CD4-positive, CD25-positive, alpha-beta regulatory T cell (primary cell): ENCODE measurements around the gene MDFIC2. TPM values are rescaled to one million over a fixed set of nuclear protein-coding genes. Genes with fewer than 3 reads are reported as not detected.
"Not testable (repeated sequence)": the region's sequence is repeated elsewhere in the genome, so short reads cannot be mapped to it uniquely, and the experiment has no call there.

Source experiments
- ATAC-seq, 2 donors: fragments of 150-1000 bp; cut with Tn5 transposase; one replicate each; pipeline ENCODE4 v1.10.0; 2021; ENCODE audit warnings: low read depth in 2 of 2, moderate number of reproducible peaks in 2 of 2, moderate library complexity in 1 of 2
- DNase-seq, 3 donors: peaks; one replicate each; pipeline versions ENCODE4 v3.0.0 to v3.0.0-alpha.2; 2012 to 2022; ENCODE audit warnings: mixed read lengths in 1 of 3
- H3K27ac ChIP-seq: one replicate; pipeline ENCODE4 v1.7.0; 2013; ENCODE audit warnings: mild to moderate bottlenecking, low read length; ENCODE audit not compliant: insufficient read depth, poor library complexity, severe bottlenecking
- H3K27me3 ChIP-seq: one replicate; pipeline ENCODE4 v1.7.0; 2013; ENCODE audit warnings: low read length; ENCODE audit not compliant: control insufficient read depth, insufficient read depth
- H3K36me3 ChIP-seq: one replicate; pipeline ENCODE4 v1.7.0; 2013; ENCODE audit warnings: mild to moderate bottlenecking, low read length, moderate library complexity; ENCODE audit not compliant: control insufficient read depth, insufficient read depth
- H3K4me1 ChIP-seq: 2 replicates; pipeline ENCODE4 v1.7.0; 2013; ENCODE audit warnings: mild to moderate bottlenecking, low read length; ENCODE audit not compliant: insufficient read depth, control insufficient read depth, poor library complexity, severe bottlenecking
- H3K4me3 ChIP-seq: one replicate; pipeline ENCODE4 v1.7.0; 2013; ENCODE audit warnings: low read depth, mild to moderate bottlenecking, low read length, moderate library complexity
- H3K9me3 ChIP-seq, 2 experiments: 1 replicate in 1 of 2; 2 replicates in 1 of 2; pipeline ENCODE4 v1.7.0; 2013; ENCODE audit warnings: low read length in 2 of 2, mild to moderate bottlenecking in 1 of 2, moderate library complexity in 1 of 2; ENCODE audit not compliant: control insufficient read depth in 2 of 2
- H3K27ac Mint-ChIP-seq, 3 donors: one replicate each; pipeline ENCODE4 v1.8.0; 2020 to 2022; ENCODE audit warnings: mild to moderate bottlenecking in 3 of 3, mixed read lengths in 3 of 3, moderate library complexity in 2 of 3
- H3K27me3 Mint-ChIP-seq: one replicate; pipeline ENCODE4 v1.8.0; 2022; ENCODE audit warnings: mild to moderate bottlenecking, mixed read lengths
- H3K36me3 Mint-ChIP-seq: one replicate; pipeline ENCODE4 v1.8.0; 2020; ENCODE audit warnings: mixed read lengths
- H3K4me1 Mint-ChIP-seq, 4 donors: one replicate each; pipeline ENCODE4 v1.8.0; 2020 to 2022; ENCODE audit warnings: mixed read lengths in 4 of 4, mild to moderate bottlenecking in 1 of 4
- H3K4me3 Mint-ChIP-seq, 4 donors: one replicate each; pipeline ENCODE4 v1.8.0; 2020 to 2022; ENCODE audit warnings: mild to moderate bottlenecking in 4 of 4, mixed read lengths in 4 of 4, moderate library complexity in 3 of 4
- H3K9me3 Mint-ChIP-seq, 7 donors: one replicate each; pipeline ENCODE4 v1.8.0; 2020 to 2022; ENCODE audit warnings: mixed read lengths in 7 of 7, mild to moderate bottlenecking in 3 of 7, moderate library complexity in 2 of 7
- polyA plus RNA-seq, 4 donors: library from polyadenylated mRNA; unstranded; fragments of 300-500 nt; fragmentation: Illumina TruSeq; gene quantifications; one replicate each; pipeline ENCODE4 v1.2.3, GENCODE V29; 2021
- total RNA-seq: library from RNA; stranded (reverse); gene quantifications from one replicate; pipeline ENCODE4 v1.2.3, GENCODE V29; 2022

Gene MDFIC2
- total and polyA plus RNA-seq, 5 donors from 2014 or later: not detected

DNA sequence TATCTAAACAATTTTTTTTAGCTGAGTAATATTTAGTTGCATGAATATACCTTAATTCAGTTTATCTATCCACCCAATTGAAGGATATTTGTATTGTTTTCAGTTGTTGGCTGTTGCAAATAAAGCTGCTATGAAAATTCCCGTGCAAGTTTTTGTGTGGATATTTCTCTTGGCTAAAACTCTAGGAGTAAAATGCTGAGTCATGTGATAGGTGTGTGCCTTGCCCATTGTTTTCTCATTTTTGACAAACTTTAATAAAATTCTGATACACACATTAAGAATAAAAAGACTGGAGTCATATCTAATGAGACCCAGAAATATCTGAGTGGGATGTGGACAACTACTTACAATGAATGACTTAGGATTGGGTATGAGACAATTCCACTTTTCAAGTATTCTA is 78.6 kb downstream of the MDFIC2 start:
- DNase-seq (no peak), ATAC-seq (no peak)
- H3K9me3 ChIP-seq: no peaks in the 10 kb centered on the region
- Mint-ChIP-seq H3K4me1 (no peaks in the 10 kb centered on the region), H3K27me3 (no peaks in the 10 kb centered on the region), H3K27ac (no peak overlapping the region), H3K4me3 (no peak overlapping the region), H3K9me3 (peaks cover 0 to 2% (median 0%) of the 10 kb centered on the region in 7 donors), H3K36me3 (no peaks in the 10 kb centered on the region)
- H3K4me3 ChIP-seq: no peak overlapping the region
- no peak overlapping the region for H3K27ac ChIP-seq
- H3K4me1 ChIP-seq: no peaks in the 10 kb centered on the region
- no peaks in the 10 kb centered on the region for H3K36me3 ChIP-seq
- H3K27me3 ChIP-seq: no peaks in the 10 kb centered on the region

DNA sequence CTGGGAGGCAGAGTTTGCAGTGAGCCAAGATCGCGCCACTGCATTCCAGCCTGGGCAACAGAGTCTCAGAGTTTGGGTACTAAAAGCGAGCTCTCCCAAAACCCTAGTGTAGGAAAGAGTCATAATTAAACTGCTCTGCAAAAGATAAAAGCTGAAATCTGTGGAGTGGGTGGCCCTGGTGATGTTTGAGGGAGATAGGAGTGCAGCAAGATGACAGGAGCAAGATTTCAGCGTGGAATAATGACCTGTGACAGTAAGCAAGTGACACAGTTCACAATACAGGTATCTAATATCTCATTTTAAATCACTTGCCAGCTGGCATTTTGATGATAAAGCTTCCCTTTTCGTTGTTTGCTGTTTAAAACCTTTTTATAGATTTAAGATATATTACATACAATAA is 79.3 kb downstream of the MDFIC2 start:
- no peak overlapping the region for H3K4me3 Mint-ChIP-seq
- no peaks in the 10 kb centered on the region for H3K4me1 Mint-ChIP-seq
- no peaks in the 10 kb centered on the region for H3K36me3 Mint-ChIP-seq
- H3K4me1 ChIP-seq: no peaks in the 10 kb centered on the region
- H3K36me3 ChIP-seq: no peaks in the 10 kb centered on the region
- no peaks in the 10 kb centered on the region for H3K9me3 ChIP-seq
- ATAC-seq: no peak
- no peak for DNase-seq
- no peaks in the 10 kb centered on the region for H3K27me3 ChIP-seq
- peaks cover 0 to 2% (median 0%) of the 10 kb centered on the region in 7 donors for H3K9me3 Mint-ChIP-seq
- no peak overlapping the region for H3K27ac ChIP-seq
- H3K4me3 ChIP-seq: no peak overlapping the region
- H3K27ac Mint-ChIP-seq: no peak overlapping the region
- H3K27me3 Mint-ChIP-seq: no peaks in the 10 kb centered on the region

DNA sequence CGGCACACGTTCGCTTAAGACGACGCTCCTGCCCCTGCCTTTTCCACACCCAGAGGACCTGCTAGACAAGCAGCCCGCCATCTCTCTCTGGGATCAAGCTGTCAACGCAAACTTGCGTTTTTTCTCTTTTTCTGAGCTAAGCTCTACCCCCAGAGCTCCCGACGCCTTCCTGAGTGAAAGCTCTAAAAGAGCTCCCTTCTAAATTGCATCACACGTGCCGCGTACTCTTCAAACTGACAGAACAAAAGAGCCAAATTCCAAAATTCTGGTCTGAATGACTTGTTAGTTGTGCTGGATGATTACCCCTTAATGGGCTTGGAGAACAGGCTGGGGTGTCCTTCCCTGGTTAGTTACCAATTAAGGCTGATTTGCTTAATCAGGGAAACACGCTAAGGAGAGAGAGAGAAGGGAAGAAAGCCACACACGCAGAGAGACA is 81.2 kb downstream of the MDFIC2 start:
- Mint-ChIP-seq H3K4me3 (no peak overlapping the region), H3K36me3 (no peaks in the 10 kb centered on the region), H3K27ac (no peak overlapping the region), H3K9me3 (peaks cover 0 to 6% (median 0%) of the 10 kb centered on the region in 7 donors), H3K27me3 (no peaks in the 10 kb centered on the region), H3K4me1 (no peaks in the 10 kb centered on the region)
- H3K36me3 ChIP-seq: no peaks in the 10 kb centered on the region
- no peak for DNase-seq
- no peaks in the 10 kb centered on the region for H3K9me3 ChIP-seq
- no peaks in the 10 kb centered on the region for H3K4me1 ChIP-seq
- H3K27ac ChIP-seq: no peak overlapping the region
- H3K27me3 ChIP-seq: no peaks in the 10 kb centered on the region
- no peak for ATAC-seq
- H3K4me3 ChIP-seq: no peak overlapping the region

DNA sequence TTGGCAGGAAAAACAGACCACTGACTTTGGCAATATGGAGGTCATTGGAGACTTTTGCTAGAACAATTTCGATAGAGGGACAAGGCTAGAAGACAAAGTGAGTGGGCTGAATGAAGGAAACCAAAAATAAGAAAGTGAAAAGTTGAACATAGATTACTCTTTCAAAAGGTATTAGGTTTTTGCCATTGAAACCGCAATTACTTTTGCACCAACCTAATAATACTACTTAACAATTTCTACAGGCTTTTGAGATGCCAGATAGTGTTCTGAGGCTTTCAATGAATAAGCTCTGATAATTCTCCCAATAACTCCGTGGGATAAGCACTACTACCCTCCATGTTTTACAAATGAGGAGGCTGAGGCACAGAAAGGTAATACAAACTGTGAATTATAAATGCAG is 85.0 kb downstream of the MDFIC2 start:
- H3K27ac Mint-ChIP-seq: no peak overlapping the region
- no peaks in the 10 kb centered on the region for H3K36me3 Mint-ChIP-seq
- Histone ChIP-seq H3K36me3 (no peaks in the 10 kb centered on the region), H3K9me3 (no peaks in the 10 kb centered on the region), H3K27ac (no peak overlapping the region), H3K4me3 (no peak overlapping the region), H3K4me1 (no peaks in the 10 kb centered on the region), H3K27me3 (no peaks in the 10 kb centered on the region)
- H3K4me3 Mint-ChIP-seq: no peak overlapping the region
- no peaks in the 10 kb centered on the region for H3K4me1 Mint-ChIP-seq
- peaks cover 0 to 4% (median 0%) of the 10 kb centered on the region in 7 donors for H3K9me3 Mint-ChIP-seq
- H3K27me3 Mint-ChIP-seq: no peaks in the 10 kb centered on the region
- no peak for ATAC-seq
- DNase-seq: no peak

DNA sequence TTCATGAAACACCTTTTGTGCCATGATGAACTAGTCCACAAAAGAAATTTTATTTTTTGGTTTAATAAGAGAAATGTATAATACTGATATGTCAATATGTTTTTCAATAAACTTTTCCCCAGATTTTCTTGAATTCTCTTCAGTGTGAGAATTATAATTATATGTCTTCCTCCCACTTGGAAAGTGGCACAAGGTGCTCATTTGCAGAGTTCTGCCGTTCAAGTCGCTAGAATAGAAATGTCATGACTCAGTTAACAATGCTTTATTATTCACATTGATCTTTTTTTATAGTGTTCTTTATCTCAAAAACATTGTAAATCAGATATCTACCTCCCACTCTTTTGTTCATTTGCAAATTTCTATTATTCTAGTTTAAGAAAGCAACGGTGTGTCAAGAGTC is 87.3 kb downstream of the MDFIC2 start:
- H3K4me3 Mint-ChIP-seq: no peak overlapping the region
- no peaks in the 10 kb centered on the region for H3K4me1 ChIP-seq

DNA sequence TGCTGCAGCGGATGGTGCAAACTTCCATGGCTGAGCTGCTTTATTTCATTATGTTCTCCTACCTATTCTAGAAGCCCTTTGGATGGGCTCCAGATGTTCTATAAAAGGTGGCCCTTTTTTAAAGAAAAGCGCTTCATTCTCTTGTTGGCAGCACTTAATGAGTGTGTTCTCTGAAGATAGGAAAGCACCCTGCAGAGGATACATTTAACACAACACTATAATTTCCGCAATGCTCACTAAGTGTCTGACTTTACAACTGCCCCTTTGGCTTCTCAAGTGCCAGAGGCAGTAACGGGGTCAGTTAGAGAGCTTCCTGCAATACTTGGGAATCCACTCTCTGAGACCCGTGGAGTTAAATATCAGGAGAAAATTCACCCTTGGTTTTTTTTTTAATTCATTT is 88.1 kb downstream of the MDFIC2 start:
- DNase-seq (no peak), ATAC-seq (no peak)
- no peak overlapping the region for H3K27ac Mint-ChIP-seq

More for the DNA sequence above, 87.3 kb downstream of the MDFIC2 start:
- DNase-seq: no peak
- Histone ChIP-seq H3K36me3 (no peaks in the 10 kb centered on the region), H3K27ac (no peak overlapping the region), H3K27me3 (no peaks in the 10 kb centered on the region), H3K4me3 (no peak overlapping the region), H3K9me3 (no peaks in the 10 kb centered on the region)
- H3K36me3 Mint-ChIP-seq: no peaks in the 10 kb centered on the region
- ATAC-seq: no peak
- peaks cover 0 to 4% (median 0%) of the 10 kb centered on the region in 7 donors for H3K9me3 Mint-ChIP-seq
- H3K27me3 Mint-ChIP-seq: no peaks in the 10 kb centered on the region
- no peak overlapping the region for H3K27ac Mint-ChIP-seq
- no peaks in the 10 kb centered on the region for H3K4me1 Mint-ChIP-seq

GRCh38 chr3:70218471-70218870 is 94.0 kb downstream of the MDFIC2 start:
- no peak for DNase-seq
- ATAC-seq: no peak
- Histone ChIP-seq H3K4me3 (no peak overlapping the region), H3K27me3 (no peaks in the 10 kb centered on the region), H3K36me3 (no peaks in the 10 kb centered on the region), H3K4me1 (no peaks in the 10 kb centered on the region), H3K9me3 (no peaks in the 10 kb centered on the region), H3K27ac (no peak overlapping the region)
- Mint-ChIP-seq H3K36me3 (no peaks in the 10 kb centered on the region), H3K4me1 (no peaks in the 10 kb centered on the region), H3K9me3 (peaks cover 0 to 2% (median 0%) of the 10 kb centered on the region in 7 donors), H3K27ac (no peak overlapping the region), H3K4me3 (no peak overlapping the region), H3K27me3 (peaks cover 4% of the 10 kb centered on the region)

More for the DNA sequence above, 88.1 kb downstream of the MDFIC2 start:
- no peaks in the 10 kb centered on the region for H3K4me1 Mint-ChIP-seq
- Histone ChIP-seq H3K36me3 (no peaks in the 10 kb centered on the region), H3K9me3 (no peaks in the 10 kb centered on the region), H3K27me3 (no peaks in the 10 kb centered on the region), H3K4me3 (no peak overlapping the region), H3K4me1 (no peaks in the 10 kb centered on the region), H3K27ac (no peak overlapping the region)
- no peak overlapping the region for H3K4me3 Mint-ChIP-seq
- no peaks in the 10 kb centered on the region for H3K36me3 Mint-ChIP-seq
- no peaks in the 10 kb centered on the region for H3K27me3 Mint-ChIP-seq
- H3K9me3 Mint-ChIP-seq: peaks cover 0 to 4% (median 0%) of the 10 kb centered on the region in 7 donors

- not testable (repeated sequence) for H3K4me1 Mint-ChIP-seq, H3K9me3 Mint-ChIP-seq, H3K27me3 Mint-ChIP-seq, H3K27ac Mint-ChIP-seq, H3K4me3 ChIP-seq, H3K4me1 ChIP-seq, H3K27ac ChIP-seq, DNase-seq, H3K9me3 ChIP-seq, H3K27me3 ChIP-seq, H3K4me3 Mint-ChIP-seq, H3K36me3 Mint-ChIP-seq, ATAC-seq, H3K36me3 ChIP-seq
Observed at GRCh38 chr3:70211274-70211673, 101.2 kb downstream of the MDFIC2 start.
